Mucosa of rectum (tissue), 2 donors: ENCODE measurements around the gene CHRND.

Source experiments
- H3K27ac ChIP-seq, 2 donors: one replicate each; pipeline ENCODE4 v1.7.0; 2013; ENCODE audit warnings: inconsistent platforms in 2 of 2, low read depth in 2 of 2, low read length in 2 of 2
- H3K27me3 ChIP-seq, 2 donors: one replicate each; pipeline ENCODE4 v1.7.0; 2013; ENCODE audit warnings: low read length in 2 of 2; ENCODE audit not compliant: control insufficient read depth in 2 of 2, insufficient read depth in 2 of 2
- H3K36me3 ChIP-seq, 2 donors: one replicate each; pipeline ENCODE4 v1.7.0; 2013; ENCODE audit warnings: low read length in 2 of 2; ENCODE audit not compliant: control insufficient read depth in 2 of 2, insufficient read depth in 2 of 2
- H3K4me1 ChIP-seq, 2 donors: one replicate each; pipeline ENCODE4 v1.7.0; 2013; ENCODE audit warnings: low read length in 2 of 2, mild to moderate bottlenecking in 1 of 2; ENCODE audit not compliant: control insufficient read depth in 2 of 2, insufficient read depth in 2 of 2
- H3K4me3 ChIP-seq, 2 donors: one replicate each; pipeline ENCODE4 v1.7.0; 2013; ENCODE audit warnings: low read length in 2 of 2
- H3K9ac ChIP-seq, 2 donors: one replicate each; pipeline ENCODE4 v1.7.0; 2013; ENCODE audit warnings: low read length in 2 of 2, low read depth in 1 of 2, mild to moderate bottlenecking in 1 of 2
- H3K9me3 ChIP-seq, 2 donors: one replicate each; pipeline ENCODE4 v1.7.0; 2013; ENCODE audit warnings: low read length in 2 of 2; ENCODE audit not compliant: control insufficient read depth in 2 of 2
- donor health status: healthy.
- donor health status: Normal muscosa, but diverticular disease.

The CHRND gene

GRCh38 chr2:232537079-232537478, 11.1 kb downstream of the CHRND start:
- Histone ChIP-seq H3K4me3 (no peak overlapping the region), H3K27ac (no peak overlapping the region), H3K9ac (no peak overlapping the region), H3K36me3 (no peaks in the 10 kb centered on the region), H3K27me3 (peaks cover 5 to 6% of the 10 kb centered on the region in 2 donors), H3K9me3 (peaks cover 0 to 3% of the 10 kb centered on the region in 2 donors), H3K4me1 (no peaks in the 10 kb centered on the region)

DNA sequence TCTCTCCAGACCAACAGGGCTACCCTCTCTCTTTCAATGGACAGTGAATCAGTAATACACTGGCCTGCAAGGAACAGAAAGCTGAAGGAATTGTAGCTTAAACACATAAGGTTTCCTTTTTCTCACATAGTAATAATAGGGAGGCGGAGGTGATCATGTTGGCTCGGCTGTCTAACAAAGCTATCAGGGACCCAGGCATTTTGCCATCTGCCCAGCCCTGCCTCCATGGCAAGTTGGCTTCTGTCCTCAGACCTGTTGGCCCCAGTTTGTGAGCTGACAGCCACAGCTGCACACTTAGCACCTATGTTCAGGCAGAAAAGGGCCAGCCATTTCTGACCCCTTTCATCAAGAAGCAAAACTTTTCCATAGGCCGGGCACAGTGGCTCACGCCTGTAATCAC, 11.5 kb downstream of the CHRND start:
- no peak overlapping the region for H3K9ac ChIP-seq
- no peak overlapping the region for H3K27ac ChIP-seq
- peaks cover 5 to 6% of the 10 kb centered on the region in 2 donors for H3K27me3 ChIP-seq
- H3K9me3 ChIP-seq = peaks cover 0 to 3% of the 10 kb centered on the region in 2 donors
- no peak overlapping the region for H3K4me3 ChIP-seq
- H3K36me3 ChIP-seq = no peaks in the 10 kb centered on the region
- H3K4me1 ChIP-seq = no peaks in the 10 kb centered on the region

DNA sequence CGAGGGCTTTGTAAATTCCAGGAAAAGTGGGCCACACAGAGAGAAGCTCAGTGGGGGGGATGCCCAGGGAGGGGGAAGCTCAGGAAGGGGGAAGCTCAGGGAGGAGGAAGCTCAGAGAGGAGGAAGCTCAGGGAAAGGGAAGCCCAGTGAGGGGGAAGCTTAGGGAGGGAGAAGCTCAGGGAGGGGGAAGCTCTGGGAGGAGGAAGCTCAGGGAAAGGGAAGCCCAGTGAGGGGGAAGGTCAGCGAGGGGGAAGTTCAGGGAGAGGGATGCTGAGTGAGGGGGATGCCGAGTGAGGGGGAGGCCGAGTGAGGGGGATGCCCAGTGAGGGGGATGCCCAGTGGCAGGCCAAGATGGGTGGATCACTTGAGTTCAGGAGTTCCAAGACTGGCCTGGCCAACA, 12.7 kb downstream of the CHRND start:
- H3K4me1 ChIP-seq = no peaks in the 10 kb centered on the region
- no peak overlapping the region for H3K27ac ChIP-seq
- H3K27me3 ChIP-seq = peaks cover 5 to 6% of the 10 kb centered on the region in 2 donors
- peaks cover 0 to 3% of the 10 kb centered on the region in 2 donors for H3K9me3 ChIP-seq
- H3K36me3 ChIP-seq = no peaks in the 10 kb centered on the region
- no peak overlapping the region for H3K9ac ChIP-seq
- no peak overlapping the region for H3K4me3 ChIP-seq

DNA sequence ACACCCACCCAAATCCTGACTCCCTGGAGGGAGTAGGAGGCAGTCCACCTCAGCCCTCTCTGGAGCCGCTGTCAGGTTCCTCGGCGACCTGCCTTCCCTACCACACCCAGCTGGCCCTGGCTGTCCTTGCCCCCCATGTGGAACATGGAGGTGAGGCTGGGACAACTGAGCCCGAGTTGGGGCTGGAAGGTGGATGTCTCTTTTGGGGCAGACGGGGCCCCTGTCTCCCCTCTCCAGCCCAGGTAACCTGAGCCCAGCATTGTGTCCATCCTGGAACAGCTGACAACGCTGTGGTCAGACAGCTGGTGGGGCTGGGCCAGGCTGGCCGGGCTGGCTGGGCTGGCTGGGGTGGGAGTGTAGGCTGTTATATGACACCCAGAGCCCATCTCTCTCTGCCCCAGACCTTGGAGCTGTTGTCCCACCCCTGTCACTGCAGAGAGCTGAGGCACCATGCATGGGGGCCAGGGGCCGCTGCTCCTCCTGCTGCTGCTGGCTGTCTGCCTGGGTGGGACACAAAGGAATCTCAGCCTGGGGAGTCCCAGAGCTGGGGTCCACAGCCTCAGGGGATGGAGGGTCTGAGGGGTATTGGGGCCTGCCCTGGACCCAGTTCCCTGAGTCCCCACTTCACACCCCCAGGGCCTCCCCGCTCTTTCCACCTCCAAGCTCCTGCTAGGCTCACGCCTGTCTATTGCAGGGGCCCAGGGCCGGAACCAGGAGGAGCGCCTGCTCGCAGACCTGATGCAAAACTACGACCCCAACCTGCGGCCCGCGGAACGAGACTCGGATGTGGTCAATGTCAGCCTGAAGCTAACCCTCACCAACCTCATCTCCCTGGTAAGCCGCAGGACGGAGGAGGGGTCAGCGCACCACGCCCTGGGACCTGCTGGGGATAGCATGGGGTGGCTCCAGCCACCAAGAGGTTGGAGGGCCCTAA, 13.6 kb downstream of the CHRND start, which contains the start of gene CHRNG:
TSS of gene CHRNG (plus strand) at position 395 of the 934 bp plus-strand sequence. CDS start at position 451, 56 bp downstream.
- H3K36me3 ChIP-seq = no peaks in the 10 kb centered on the region
- H3K27ac ChIP-seq = no peak within 1 kb of the TSS
- no peaks in the 10 kb centered on the region for H3K4me1 ChIP-seq
- H3K9ac ChIP-seq = no peak within 1 kb of the TSS
- H3K4me3 ChIP-seq = no peak within 1 kb of the TSS
- peaks cover 0 to 3% of the 10 kb centered on the region in 2 donors for H3K9me3 ChIP-seq
- H3K27me3 ChIP-seq = peaks cover 5 to 6% of the 10 kb centered on the region in 2 donors

GRCh38 chr2:232540441-232541041, 14.6 kb downstream of the CHRND start:
- peaks cover 5 to 6% of the 10 kb centered on the region in 2 donors for H3K27me3 ChIP-seq
- no peaks in the 10 kb centered on the region for H3K4me1 ChIP-seq
- H3K9ac ChIP-seq = no peak overlapping the region
- no peak overlapping the region for H3K27ac ChIP-seq
- no peak overlapping the region for H3K4me3 ChIP-seq
- H3K9me3 ChIP-seq = peaks cover 0 to 3% of the 10 kb centered on the region in 2 donors
- peaks cover 0 to under 1% of the 10 kb centered on the region in 2 donors for H3K36me3 ChIP-seq

DNA sequence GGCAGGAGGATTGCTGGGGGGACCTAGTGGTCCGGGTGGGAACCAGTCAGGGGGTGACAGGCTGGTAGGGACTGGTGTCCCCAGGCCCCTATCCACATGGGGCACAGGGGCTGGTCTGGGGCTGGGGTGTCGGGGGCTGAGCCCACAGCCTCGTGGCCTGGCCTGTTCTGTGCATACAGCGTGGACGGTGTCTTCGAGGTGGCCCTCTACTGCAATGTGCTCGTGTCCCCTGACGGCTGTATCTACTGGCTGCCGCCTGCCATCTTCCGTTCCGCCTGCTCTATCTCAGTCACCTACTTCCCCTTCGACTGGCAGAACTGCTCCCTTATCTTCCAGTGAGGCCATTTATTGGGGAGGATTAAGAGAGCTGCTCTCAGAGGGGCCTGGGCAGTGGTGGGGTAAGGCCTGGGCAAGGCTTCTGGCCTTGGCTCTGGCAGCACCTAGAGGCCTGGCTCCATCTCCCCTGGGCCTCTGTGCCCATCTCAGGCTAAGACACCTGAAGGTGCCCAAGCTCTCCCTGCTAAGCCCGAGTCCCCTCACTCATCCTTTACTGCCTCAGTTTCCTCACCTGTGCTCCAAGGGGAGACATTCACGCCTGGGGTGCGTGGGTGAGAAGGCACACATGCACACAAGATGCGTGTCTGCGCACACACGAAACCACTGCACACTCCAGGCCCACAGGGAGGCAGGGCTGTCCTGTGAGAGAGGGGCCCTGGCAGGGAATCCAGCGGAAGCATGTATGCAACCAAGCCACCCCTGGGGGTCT, 15.4 kb downstream of the CHRND start:
- Histone ChIP-seq H3K4me1 (no peaks in the 10 kb centered on the region), H3K36me3 (peaks cover 0 to 3% of the 10 kb centered on the region in 2 donors), H3K9ac (no peak overlapping the region), H3K27me3 (peaks cover 5 to 6% of the 10 kb centered on the region in 2 donors), H3K27ac (no peak overlapping the region), H3K4me3 (no peak overlapping the region), H3K9me3 (no peaks in the 10 kb centered on the region)

DNA sequence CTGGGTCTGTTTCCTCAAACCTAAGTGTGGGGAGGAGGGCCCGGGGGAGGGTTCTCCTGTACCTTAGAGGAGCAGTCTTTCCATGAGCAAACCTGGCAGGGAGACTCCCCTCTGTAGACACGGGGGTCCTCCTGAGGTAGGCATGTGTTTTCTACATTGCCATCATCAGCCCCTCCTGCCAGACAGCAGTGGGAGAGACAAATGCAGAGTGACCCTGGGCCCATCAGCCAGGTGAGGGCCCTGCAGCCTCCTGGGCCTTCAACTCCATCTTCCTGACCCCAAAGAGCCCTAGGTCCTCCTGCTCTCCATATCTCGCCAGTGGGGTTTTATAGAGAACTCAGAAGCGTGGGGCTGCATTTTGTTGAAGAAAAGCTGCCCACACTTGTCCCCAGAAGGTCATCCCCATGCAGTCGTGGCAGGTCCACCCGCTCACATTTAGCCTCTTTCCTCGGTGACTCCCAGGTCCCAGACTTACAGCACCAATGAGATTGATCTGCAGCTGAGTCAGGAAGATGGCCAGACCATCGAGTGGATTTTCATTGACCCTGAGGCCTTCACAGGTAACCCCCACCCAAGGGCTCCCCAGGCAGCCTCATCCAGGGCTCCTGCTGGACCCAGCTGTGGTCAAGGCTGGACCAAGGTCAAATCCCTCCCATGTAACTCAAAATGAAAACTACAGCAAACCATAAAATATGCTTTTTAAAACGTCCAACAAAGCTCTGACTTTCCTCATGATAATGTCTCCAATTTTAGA, 16.2 kb downstream of the CHRND start:
- peaks cover 5 to 6% of the 10 kb centered on the region in 2 donors for H3K27me3 ChIP-seq

DNA sequence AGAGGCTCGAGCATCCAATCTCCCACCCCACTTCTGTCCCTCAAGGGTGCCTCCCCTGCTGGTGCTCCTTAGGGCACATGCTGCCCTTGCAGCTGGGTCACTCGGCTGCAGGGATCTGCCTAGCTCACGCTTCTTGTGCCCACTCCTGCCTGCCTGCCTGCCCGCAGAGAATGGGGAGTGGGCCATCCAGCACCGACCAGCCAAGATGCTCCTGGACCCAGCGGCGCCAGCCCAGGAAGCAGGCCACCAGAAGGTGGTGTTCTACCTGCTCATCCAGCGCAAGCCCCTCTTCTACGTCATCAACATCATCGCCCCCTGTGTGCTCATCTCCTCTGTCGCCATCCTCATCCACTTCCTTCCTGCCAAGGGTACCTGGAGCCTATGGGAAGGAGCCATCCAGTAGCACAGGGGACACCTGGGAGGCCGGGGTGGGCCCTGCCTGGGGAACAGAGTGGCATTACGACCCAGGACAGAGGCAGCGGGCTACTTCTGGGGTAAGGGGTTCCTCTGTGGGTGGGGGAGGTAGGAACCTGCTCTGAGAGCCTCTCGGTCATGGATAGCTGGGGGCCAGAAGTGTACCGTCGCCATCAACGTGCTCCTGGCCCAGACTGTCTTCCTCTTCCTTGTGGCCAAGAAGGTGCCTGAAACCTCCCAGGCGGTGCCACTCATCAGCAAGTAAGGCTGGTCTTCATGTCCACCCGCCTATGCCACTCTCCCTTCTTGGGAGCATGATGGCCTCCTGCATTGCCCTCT, 16.9 kb downstream of the CHRND start:
- H3K36me3 ChIP-seq = peaks cover 0 to 5% of the 10 kb centered on the region in 2 donors
- no peak overlapping the region for H3K27ac ChIP-seq
- H3K4me1 ChIP-seq = no peaks in the 10 kb centered on the region
- H3K4me3 ChIP-seq = no peak overlapping the region
- no peak overlapping the region for H3K9ac ChIP-seq
- no peaks in the 10 kb centered on the region for H3K9me3 ChIP-seq
- peaks cover 5 to 6% of the 10 kb centered on the region in 2 donors for H3K27me3 ChIP-seq

More for the DNA sequence above, 16.2 kb downstream of the CHRND start:
- no peak overlapping the region for H3K9ac ChIP-seq
- H3K27ac ChIP-seq = no peak overlapping the region
- no peaks in the 10 kb centered on the region for H3K9me3 ChIP-seq
- H3K4me3 ChIP-seq = no peak overlapping the region
- peaks cover 0 to 5% of the 10 kb centered on the region in 2 donors for H3K36me3 ChIP-seq
- H3K4me1 ChIP-seq = no peaks in the 10 kb centered on the region

DNA sequence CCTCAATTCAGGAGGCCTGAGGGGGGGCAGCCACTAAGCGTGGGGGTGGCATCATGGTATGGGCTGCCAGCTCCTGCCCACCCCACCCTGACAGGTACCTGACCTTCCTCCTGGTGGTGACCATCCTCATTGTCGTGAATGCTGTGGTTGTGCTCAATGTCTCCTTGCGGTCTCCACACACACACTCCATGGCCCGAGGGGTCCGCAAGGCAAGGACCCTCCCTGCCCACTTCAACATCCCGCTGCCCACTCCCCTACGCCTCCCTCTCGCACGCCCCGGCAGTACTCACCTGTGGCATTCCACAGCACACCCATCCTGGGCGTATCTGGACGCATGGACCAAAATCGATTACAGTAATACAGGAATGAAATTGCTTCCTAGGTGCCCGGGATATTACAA, 17.5 kb downstream of the CHRND start:
- no peak overlapping the region for H3K27ac ChIP-seq
- peaks cover 0 to 5% of the 10 kb centered on the region in 2 donors for H3K36me3 ChIP-seq
- H3K4me1 ChIP-seq = no peaks in the 10 kb centered on the region
- H3K9ac ChIP-seq = no peak overlapping the region
- no peak overlapping the region for H3K4me3 ChIP-seq
- no peaks in the 10 kb centered on the region for H3K9me3 ChIP-seq
- H3K27me3 ChIP-seq = peaks cover 5 to 6% of the 10 kb centered on the region in 2 donors
